ENCODE results near the gene DIP2C. TPM values are rescaled to one million over a fixed set of nuclear protein-coding genes. Genes with fewer than 3 reads are reported as not detected.
A peak's percentile ranks its signal among the peaks of the same experiment; 100 is the strongest.

The DIP2C gene
- total and polyA plus RNA-seq, 3 experiments from 2014 or later: 0.44 to 1.1 (median 0.55) TPM

- H3K4me1 ChIP-seq (ENCODE audit: insufficient read depth, low read length): no peaks in the 10 kb centered on the region
- no peak overlapping the region for H3K27ac ChIP-seq (ENCODE audit: low read depth, low read length)
- POLR2A ChIA-PET: no interaction called here
These were observed 169.6 kb downstream of the DIP2C start for GRCh38 chr10:519716-520401.

DNA sequence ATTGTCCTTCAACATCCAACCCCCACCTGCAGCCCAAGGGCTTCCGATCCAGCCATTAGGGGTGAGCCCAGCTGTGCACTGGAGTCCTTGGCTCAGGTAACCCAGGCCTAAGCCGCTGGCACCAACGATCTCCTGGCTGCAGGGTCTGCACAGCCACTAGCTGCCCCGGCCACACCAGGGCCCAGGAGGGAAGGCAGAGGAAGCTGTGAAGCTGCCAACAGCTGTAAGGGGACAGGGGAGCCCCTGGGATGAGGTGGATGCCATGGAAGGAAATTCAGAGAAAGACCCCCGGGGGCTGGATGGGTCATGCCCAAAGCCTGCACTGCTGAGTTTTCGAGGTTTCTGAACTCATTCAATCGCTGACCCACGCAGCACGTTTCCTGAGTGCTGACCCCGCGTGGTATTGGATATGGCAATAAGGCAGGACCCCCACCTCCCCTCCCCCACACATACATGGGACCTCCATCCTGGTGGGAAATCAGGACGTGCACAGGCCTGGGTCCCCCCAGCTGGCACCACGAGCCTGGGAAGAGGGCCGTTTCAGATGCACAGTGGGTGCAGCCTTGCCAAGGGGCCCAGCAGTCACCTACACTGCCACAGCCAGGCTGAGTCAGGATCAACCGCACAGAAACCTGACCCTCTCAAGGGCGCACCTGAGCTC lies 170.3 kb downstream of the DIP2C start:
- Mint-ChIP-seq H3K4me1 (peaks cover 0 to 5% (median 3%) of the 10 kb centered on the region in 3 donors), H3K9me3 (no peaks in the 10 kb centered on the region), H3K4me3 (no peak overlapping the region), H3K27me3 (peaks cover 4 to 40% of the 10 kb centered on the region in 2 donors), H3K27ac (no peak overlapping the region), H3K36me3 (peaks cover 0 to 3% (median 0%) of the 10 kb centered on the region in 3 donors)
- CTCF ChIA-PET: no interaction called here
- no peak for DNase-seq
- Histone ChIP-seq H3K27me3 (ENCODE audit: insufficient read depth, low read length, poor library complexity, severe bottlenecking) (no peaks in the 10 kb centered on the region), H3K4me3 (ENCODE audit: low read length) (no peak overlapping the region), H3K9me3 (ENCODE audit: low read length) (no peaks in the 10 kb centered on the region), H3K27ac (ENCODE audit: low read depth, low read length) (no peak overlapping the region), H3K36me3 (ENCODE audit: insufficient read depth, low read length) (no peaks in the 10 kb centered on the region), H3K4me1 (ENCODE audit: insufficient read depth, low read length) (no peaks in the 10 kb centered on the region)
- POLR2A ChIA-PET: no interaction called here

More at GRCh38 chr10:519716-520401, 169.6 kb downstream of the DIP2C start:
- no peaks in the 10 kb centered on the region for H3K9me3 Mint-ChIP-seq
- H3K4me3 ChIP-seq (ENCODE audit: low read length): no peak overlapping the region
- no peaks in the 10 kb centered on the region for H3K27me3 ChIP-seq (ENCODE audit: insufficient read depth, low read length, poor library complexity, severe bottlenecking)
- no peak overlapping the region for H3K4me3 Mint-ChIP-seq
- H3K27ac Mint-ChIP-seq: no peak overlapping the region
- H3K36me3 Mint-ChIP-seq: peaks cover 0 to 3% (median 0%) of the 10 kb centered on the region in 3 donors
- CTCF ChIA-PET: no interaction called here
- peaks cover 4 to 44% of the 10 kb centered on the region in 2 donors for H3K27me3 Mint-ChIP-seq
- no peaks in the 10 kb centered on the region for H3K36me3 ChIP-seq (ENCODE audit: insufficient read depth, low read length)
- H3K4me1 Mint-ChIP-seq: peaks cover 0 to 5% (median 3%) of the 10 kb centered on the region in 3 donors
- H3K9me3 ChIP-seq (ENCODE audit: low read length): no peaks in the 10 kb centered on the region
- no peak for DNase-seq

GRCh38 chr10:517872-518475 lies 171.5 kb downstream of the DIP2C start:
- Mint-ChIP-seq H3K27me3 (peaks cover 4 to 39% of the 10 kb centered on the region in 2 donors), H3K36me3 (peaks cover 0 to 3% (median 0%) of the 10 kb centered on the region in 3 donors), H3K4me3 (no peak overlapping the region), H3K4me1 (peaks cover 3 to 14% (median 11%) of the 10 kb centered on the region in 3 donors), H3K9me3 (no peaks in the 10 kb centered on the region), H3K27ac (no peak overlapping the region)
- Histone ChIP-seq H3K4me1 (ENCODE audit: insufficient read depth, low read length) (no peaks in the 10 kb centered on the region), H3K27ac (ENCODE audit: low read depth, low read length) (no peak overlapping the region), H3K36me3 (ENCODE audit: insufficient read depth, low read length) (no peaks in the 10 kb centered on the region), H3K4me3 (ENCODE audit: low read length) (no peak overlapping the region), H3K27me3 (ENCODE audit: insufficient read depth, low read length, poor library complexity, severe bottlenecking) (no peaks in the 10 kb centered on the region), H3K9me3 (ENCODE audit: low read length) (no peaks in the 10 kb centered on the region)
- ChIA-PET CTCF (no interaction called here), POLR2A (no interaction called here)
- DNase-seq: no peak

DNA sequence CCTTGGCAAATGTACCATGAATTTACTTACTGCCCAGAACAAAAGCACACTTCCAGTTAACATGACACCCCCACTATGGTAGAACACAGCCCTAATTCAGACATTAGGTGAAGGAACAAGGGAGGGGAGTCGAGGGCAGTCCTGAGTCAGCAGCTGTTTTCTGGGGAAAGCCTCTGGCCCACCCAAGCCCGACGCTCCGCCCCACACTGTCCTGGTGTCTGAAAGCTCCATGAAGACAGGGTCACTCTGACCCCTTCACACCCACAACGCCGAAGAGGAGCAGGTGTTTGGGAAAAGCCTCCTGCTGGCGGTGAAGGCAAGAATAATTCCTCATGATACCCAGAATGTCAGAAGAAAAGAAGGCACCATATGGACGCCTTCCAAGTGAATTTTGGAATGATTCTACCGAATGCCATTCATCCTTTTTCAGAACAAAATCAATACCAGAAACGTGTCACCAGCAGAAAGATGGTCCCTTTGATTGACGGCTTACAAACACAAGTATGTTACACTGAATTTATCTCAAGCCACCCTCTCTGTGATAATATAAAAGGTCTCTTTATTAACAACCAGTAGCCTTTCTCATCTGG lies 172.1 kb downstream of the DIP2C start:
- H3K27ac ChIP-seq (ENCODE audit: low read depth, low read length): no peak overlapping the region
- Mint-ChIP-seq H3K4me3 (no peak overlapping the region), H3K27me3 (peaks cover 4 to 32% of the 10 kb centered on the region in 2 donors), H3K9me3 (no peaks in the 10 kb centered on the region), H3K27ac (peak overlapping the region in 1 of 8 donors; percentile 58), H3K4me1 (peaks cover 3 to 16% (median 9%) of the 10 kb centered on the region in 3 donors), H3K36me3 (no peaks in the 10 kb centered on the region)
- CTCF ChIA-PET: no interaction called here
- no peaks in the 10 kb centered on the region for H3K9me3 ChIP-seq (ENCODE audit: low read length)
- POLR2A ChIA-PET: no interaction called here
- no peaks in the 10 kb centered on the region for H3K4me1 ChIP-seq (ENCODE audit: insufficient read depth, low read length)
- no peak for DNase-seq
- H3K27me3 ChIP-seq (ENCODE audit: insufficient read depth, low read length, poor library complexity, severe bottlenecking): no peaks in the 10 kb centered on the region
- H3K4me3 ChIP-seq (ENCODE audit: low read length): no peak overlapping the region
- H3K36me3 ChIP-seq (ENCODE audit: insufficient read depth, low read length): no peaks in the 10 kb centered on the region

DNA sequence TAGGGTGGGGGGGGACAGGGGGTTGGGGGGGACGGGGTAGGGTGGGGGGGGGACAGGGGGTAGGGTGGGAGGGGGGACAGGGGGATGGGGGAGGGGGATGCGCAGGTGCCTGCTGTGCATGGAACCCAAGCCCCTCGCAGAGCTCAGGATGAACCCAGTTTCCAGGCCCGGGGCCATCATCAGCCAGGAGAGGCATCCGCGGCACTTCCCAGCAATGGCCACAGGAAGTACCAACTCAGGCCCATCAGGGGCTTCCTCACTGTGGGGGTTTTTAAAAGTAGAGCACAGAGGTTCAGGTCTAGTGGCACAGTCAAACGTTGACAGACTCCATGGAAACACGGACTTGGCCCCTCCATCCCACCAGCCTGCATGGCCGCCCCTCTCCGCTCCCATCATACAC lies 172.7 kb downstream of the DIP2C start:
- no peak overlapping the region for H3K4me3 ChIP-seq (ENCODE audit: low read length)
- CTCF ChIA-PET: no interaction called here
- no peaks in the 10 kb centered on the region for H3K4me1 ChIP-seq (ENCODE audit: insufficient read depth, low read length)
- peaks cover 3 to 16% (median 9%) of the 10 kb centered on the region in 3 donors for H3K4me1 Mint-ChIP-seq
- H3K9me3 Mint-ChIP-seq: no peaks in the 10 kb centered on the region
- H3K27me3 ChIP-seq (ENCODE audit: insufficient read depth, low read length, poor library complexity, severe bottlenecking): no peaks in the 10 kb centered on the region
- H3K36me3 Mint-ChIP-seq: no peaks in the 10 kb centered on the region
- H3K9me3 ChIP-seq (ENCODE audit: low read length): no peaks in the 10 kb centered on the region
- peak overlapping the region in 1 of 8 donors; percentile 24 for H3K27ac Mint-ChIP-seq
- no peaks in the 10 kb centered on the region for H3K36me3 ChIP-seq (ENCODE audit: insufficient read depth, low read length)
- H3K27me3 Mint-ChIP-seq: peaks cover 7 to 28% of the 10 kb centered on the region in 2 donors
- H3K27ac ChIP-seq (ENCODE audit: low read depth, low read length): no peak overlapping the region
- DNase-seq: no peak
- H3K4me3 Mint-ChIP-seq: no peak overlapping the region
- POLR2A ChIA-PET: no interaction called here

DNA sequence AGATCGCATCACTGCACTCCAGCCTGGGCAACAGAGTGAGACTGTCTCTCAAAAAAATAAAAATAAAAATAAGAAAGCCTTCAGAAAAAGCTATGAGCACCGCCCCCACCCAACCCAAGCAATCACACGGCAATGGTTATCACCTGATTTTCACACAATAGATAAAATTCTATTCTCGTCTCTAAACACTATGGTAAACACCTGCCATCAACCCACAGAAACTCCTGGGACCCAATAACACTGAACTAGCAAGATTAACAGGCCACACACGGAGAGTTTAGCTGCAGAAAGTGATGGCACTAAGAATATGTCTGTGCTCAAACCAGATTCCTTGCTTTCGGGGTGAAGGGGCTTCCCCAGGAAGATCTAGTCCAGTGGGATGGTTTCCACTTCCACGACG lies 173.8 kb downstream of the DIP2C start:
- Mint-ChIP-seq H3K9me3 (no peaks in the 10 kb centered on the region), H3K4me1 (peaks cover 10 to 25% (median 16%) of the 10 kb centered on the region in 3 donors), H3K4me3 (no peak overlapping the region), H3K27me3 (peaks cover 11 to 26% of the 10 kb centered on the region in 2 donors), H3K36me3 (no peaks in the 10 kb centered on the region), H3K27ac (no peak overlapping the region)
- ChIA-PET CTCF (no interaction called here), POLR2A (no interaction called here)
- no peak for DNase-seq
- Histone ChIP-seq H3K36me3 (ENCODE audit: insufficient read depth, low read length) (no peaks in the 10 kb centered on the region), H3K4me3 (ENCODE audit: low read length) (no peak overlapping the region), H3K27me3 (ENCODE audit: insufficient read depth, low read length, poor library complexity, severe bottlenecking) (no peaks in the 10 kb centered on the region), H3K9me3 (ENCODE audit: low read length) (no peaks in the 10 kb centered on the region), H3K27ac (ENCODE audit: low read depth, low read length) (no peak overlapping the region), H3K4me1 (ENCODE audit: insufficient read depth, low read length) (peaks cover 7% of the 10 kb centered on the region)

DNA sequence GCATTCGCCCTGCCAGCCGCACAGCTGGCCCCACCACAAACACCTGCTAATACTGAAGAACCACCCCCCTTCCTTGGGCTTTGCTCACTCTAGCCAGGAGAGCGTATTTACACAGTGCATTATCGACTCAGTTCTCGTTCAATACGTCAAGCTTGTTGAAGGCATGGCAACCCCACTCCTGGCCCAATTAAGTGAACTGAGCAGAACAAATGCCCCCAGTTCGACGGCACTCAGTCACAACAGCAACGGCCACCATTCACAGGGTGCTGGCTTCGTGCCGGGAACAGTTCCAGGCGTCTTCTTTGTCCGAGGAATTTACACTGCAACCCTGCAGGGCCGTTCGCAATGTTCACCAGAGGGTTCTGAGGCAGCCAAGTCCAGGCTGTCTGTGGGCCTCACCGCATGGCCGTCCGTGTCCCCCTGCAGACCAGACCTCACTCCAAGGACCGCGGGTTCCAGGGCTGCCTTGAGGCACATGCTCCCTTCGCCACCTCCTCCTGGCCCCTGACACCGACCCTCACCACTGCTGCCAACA lies 175.3 kb downstream of the DIP2C start:
- POLR2A ChIA-PET: no interaction called here
- no peak overlapping the region for H3K4me3 ChIP-seq (ENCODE audit: low read length)

More for the DNA sequence above, 175.3 kb downstream of the DIP2C start:
- Histone ChIP-seq H3K4me1 (ENCODE audit: insufficient read depth, low read length) (peaks cover 7% of the 10 kb centered on the region), H3K36me3 (ENCODE audit: insufficient read depth, low read length) (no peaks in the 10 kb centered on the region), H3K27ac (ENCODE audit: low read depth, low read length) (no peak overlapping the region), H3K27me3 (ENCODE audit: insufficient read depth, low read length, poor library complexity, severe bottlenecking) (no peaks in the 10 kb centered on the region), H3K9me3 (ENCODE audit: low read length) (no peaks in the 10 kb centered on the region)
- DNase-seq: no peak
- H3K27ac Mint-ChIP-seq: no peak overlapping the region
- peaks cover 11 to 17% of the 10 kb centered on the region in 2 donors for H3K27me3 Mint-ChIP-seq
- H3K4me1 Mint-ChIP-seq: peaks cover 10 to 29% (median 21%) of the 10 kb centered on the region in 3 donors
- no peaks in the 10 kb centered on the region for H3K36me3 Mint-ChIP-seq
- CTCF ChIA-PET: no interaction called here
- no peaks in the 10 kb centered on the region for H3K9me3 Mint-ChIP-seq
- no peak overlapping the region for H3K4me3 Mint-ChIP-seq

All from CD8-positive, alpha-beta memory T cell (primary cell).